Astrocyte (in vitro differentiated cells and primary cell): Measurements from ENCODE around the gene TRIM50. TPM values are rescaled to one million over a fixed set of nuclear protein-coding genes. Genes with fewer than 3 reads are reported as not detected.
A peak's percentile ranks its signal among the peaks of the same experiment; 100 is the strongest.

Experiments
- DNase-seq: peaks from one replicate; pipeline ENCODE4 v3.0.0-alpha.2; 2010; ENCODE audit warnings: low read depth
- FAIRE-seq: peaks from 2 replicates; lab custom pipeline; 2011; peaks lifted over from hg19 to GRCh38; lab: Jason Lieb, UNC
- H2AFZ ChIP-seq: 2 replicates; pipeline ENCODE4 v1.6.0; 2012; ENCODE audit warnings: low read depth, low read length, inconsistent platforms
- H3K27ac ChIP-seq: 2 replicates; pipeline ENCODE4 v1.5.1; 2011; ENCODE audit warnings: low read depth, low read length, inconsistent platforms
- H3K27me3 ChIP-seq: 2 replicates; pipeline ENCODE4 v1.6.0; 2011; ENCODE audit warnings: low read length, inconsistent platforms; ENCODE audit not compliant: insufficient read depth
- H3K36me3 ChIP-seq: 2 replicates; pipeline ENCODE4 v1.5.1; 2011; ENCODE audit warnings: low read length, inconsistent platforms; ENCODE audit not compliant: insufficient read depth
- H3K4me1 ChIP-seq: 2 replicates; pipeline ENCODE4 v1.5.1; 2011; ENCODE audit warnings: low read length, inconsistent platforms; ENCODE audit not compliant: insufficient read depth
- H3K4me2 ChIP-seq: 2 replicates; pipeline ENCODE4 v1.6.0; 2012; ENCODE audit warnings: low read length, inconsistent platforms
- H3K4me3 ChIP-seq: 2 replicates; pipeline ENCODE4 v1.5.1; 2011; ENCODE audit warnings: low read depth, mild to moderate bottlenecking, low read length, inconsistent platforms; ENCODE audit not compliant: insufficient read depth
- H3K79me2 ChIP-seq: 2 replicates; pipeline ENCODE4 v1.6.0; 2012; ENCODE audit warnings: mild to moderate bottlenecking, low read length, inconsistent platforms; ENCODE audit not compliant: insufficient read depth
- H3K9ac ChIP-seq: 2 replicates; pipeline ENCODE4 v1.6.0; 2012; ENCODE audit warnings: mild to moderate bottlenecking, low read length, inconsistent platforms
- H3K9me3 ChIP-seq: 2 replicates; pipeline ENCODE4 v1.5.1; 2012; ENCODE audit warnings: low read depth, mild to moderate bottlenecking, low read length, inconsistent platforms; ENCODE audit not compliant: insufficient read depth
- H4K20me1 ChIP-seq: 2 replicates; pipeline ENCODE4 v1.6.0; 2012; ENCODE audit warnings: low read length, inconsistent platforms; ENCODE audit not compliant: insufficient read depth
- H3K27ac Mint-ChIP-seq: one replicate; pipeline ENCODE4 v1.8.0; 2021; ENCODE audit warnings: mild to moderate bottlenecking, mixed read lengths; ENCODE audit not compliant: unreplicated experiment
- H3K27me3 Mint-ChIP-seq: one replicate; pipeline ENCODE4 v1.8.0; 2021; ENCODE audit warnings: low read depth, mixed read lengths; ENCODE audit not compliant: unreplicated experiment
- H3K36me3 Mint-ChIP-seq: one replicate; pipeline ENCODE4 v1.8.0; 2021; ENCODE audit warnings: low read depth, mixed read lengths; ENCODE audit not compliant: unreplicated experiment
- H3K4me1 Mint-ChIP-seq: one replicate; pipeline ENCODE4 v1.8.0; 2021; ENCODE audit warnings: low read depth, mixed read lengths; ENCODE audit not compliant: unreplicated experiment
- H3K4me3 Mint-ChIP-seq: one replicate; pipeline ENCODE4 v1.8.0; 2021; ENCODE audit warnings: mild to moderate bottlenecking, moderate library complexity, mixed read lengths; ENCODE audit not compliant: unreplicated experiment
- H3K9me3 Mint-ChIP-seq: one replicate; pipeline ENCODE4 v1.8.0; 2021; ENCODE audit warnings: mild to moderate bottlenecking, mixed read lengths; ENCODE audit not compliant: unreplicated experiment
- CTCF ChIP-seq: IDR thresholded peaks from 2 replicates; pipeline ENCODE4 v1.5.1; 2011; ENCODE audit warnings: low read depth, mild to moderate bottlenecking, inconsistent platforms, low read length, moderate library complexity; ENCODE audit not compliant: insufficient read depth
- EZH2 ChIP-seq: IDR thresholded peaks from 2 replicates; pipeline ENCODE4 v1.6.1; 2012; ENCODE audit warnings: mild to moderate bottlenecking, low read length, inconsistent platforms; ENCODE audit not compliant: insufficient read depth
- total RNA-seq: library from RNA; stranded (reverse); gene quantifications from 2 replicates; pipeline ENCODE4 v1.2.1, GENCODE V29; 2021

TRIM50 gene
- total RNA-seq, 1 donor from 2014 or later, result not detected

GRCh38 chr7:73308665-73309214 is 19.1 kb downstream of the TRIM50 start, which contains the start of gene NSUN5:
Gene NSUN5 (minus strand): TSS chr7:73308826. CDS start chr7:73308790, 36 bp downstream.
- Histone ChIP-seq H2AFZ (peak within 1 kb of the TSS; percentile 96), H4K20me1 (no peaks in the 10 kb centered on the region), H3K4me1 (peaks cover 3% of the 10 kb centered on the region), H3K79me2 (no peaks in the 10 kb centered on the region), H3K9ac (peak within 1 kb of the TSS; percentile 61), H3K36me3 (no peaks in the 10 kb centered on the region), H3K9me3 (no peaks in the 10 kb centered on the region), H3K4me3 (peak within 1 kb of the TSS; percentile 65), H3K27ac (no peak within 1 kb of the TSS), H3K27me3 (no peaks in the 10 kb centered on the region), H3K4me2 (peak within 1 kb of the TSS; percentile 91)
- TF ChIP-seq EZH2 (no peak), CTCF (no peak)
- H3K27me3 Mint-ChIP-seq, result no peaks in the 10 kb centered on the region
- DNase-seq (peak; percentile 26), FAIRE-seq (no peak)
- peak within 1 kb of the TSS; percentile 95 for H3K4me3 Mint-ChIP-seq
- H3K27ac Mint-ChIP-seq, result peak within 1 kb of the TSS; percentile 18
- H3K9me3 Mint-ChIP-seq, result no peaks in the 10 kb centered on the region
- peaks cover 6% of the 10 kb centered on the region for H3K36me3 Mint-ChIP-seq
- peaks cover 8% of the 10 kb centered on the region for H3K4me1 Mint-ChIP-seq

- H2AFZ ChIP-seq, result peak overlapping the region; percentile 96
- no peak for FAIRE-seq
- no peaks in the 10 kb centered on the region for H3K27me3 Mint-ChIP-seq
Observed at GRCh38 chr7:73308074-73308664, 19.7 kb downstream of the TRIM50 start.

More at GRCh38 chr7:73308074-73308664, 19.7 kb downstream of the TRIM50 start:
- H3K36me3 Mint-ChIP-seq, result peaks cover 6% of the 10 kb centered on the region
- peaks cover 8% of the 10 kb centered on the region for H3K4me1 Mint-ChIP-seq
- peak overlapping the region; percentile 18 for H3K27ac Mint-ChIP-seq
- H3K4me2 ChIP-seq, result peak overlapping the region; percentile 91
- no peaks in the 10 kb centered on the region for H3K36me3 ChIP-seq
- DNase-seq, result no peak
- H3K4me3 Mint-ChIP-seq, result peak overlapping the region; percentile 95
- no peaks in the 10 kb centered on the region for H4K20me1 ChIP-seq
- no peak for TF ChIP-seq EZH2
- no peak for TF ChIP-seq CTCF
- no peaks in the 10 kb centered on the region for H3K27me3 ChIP-seq
- no peaks in the 10 kb centered on the region for H3K79me2 ChIP-seq
- H3K9ac ChIP-seq, result peak overlapping the region; percentile 61
- peak overlapping the region; percentile 65 for H3K4me3 ChIP-seq
- H3K9me3 Mint-ChIP-seq, result no peaks in the 10 kb centered on the region
- no peaks in the 10 kb centered on the region for H3K9me3 ChIP-seq
- H3K27ac ChIP-seq, result no peak overlapping the region
- H3K4me1 ChIP-seq, result peaks cover 3% of the 10 kb centered on the region
